Tibial artery (tissue), 4 donors: Measurements from ENCODE around the gene LYZL4.
A peak's percentile ranks its signal among the peaks of the same experiment; 100 is the strongest.

Source experiments
- DNase-seq, 2 donors: peaks; one replicate each; pipeline ENCODE4 v3.0.0-alpha.2; 2019
- H3K27ac ChIP-seq, 2 donors: fragments of 200-600 bp; sonication (generic) in 1 of 2; 1 replicate in 1 of 2; 2 replicates in 1 of 2; pipeline ENCODE4 v1.5.1; 2018 to 2019; ENCODE audit warnings: mild to moderate bottlenecking in 1 of 2
- H3K27me3 ChIP-seq, 2 donors: fragments of 200-600 bp; sonication (generic) in 1 of 2; one replicate each; pipeline versions ENCODE4 v1.5.1 to v1.6.0; 2016 to 2019
- H3K36me3 ChIP-seq, 3 donors: fragments of 200-600 bp; sonication (generic) in 2 of 3; one replicate each; pipeline ENCODE4 v1.5.1; 2016 to 2019; ENCODE audit warnings: mild to moderate bottlenecking in 2 of 3
- H3K4me1 ChIP-seq, 4 donors: fragments of 200-600 bp; sonication (generic) in 2 of 4; 1 replicate in 3 of 4; 2 replicates in 1 of 4; pipeline ENCODE4 v1.5.1; 2016 to 2019
- H3K4me3 ChIP-seq, 2 donors: fragments of 200-600 bp; sonication (generic) in 1 of 2; 1 replicate in 1 of 2; 2 replicates in 1 of 2; pipeline ENCODE4 v1.5.1; 2018 to 2019; ENCODE audit warnings: mild to moderate bottlenecking in 2 of 2
- H3K9me3 ChIP-seq, 3 donors: fragments of 200-600 bp; sonication (generic) in 1 of 3; one replicate each; pipeline ENCODE4 v1.5.1; 2016 to 2019
- CTCF ChIP-seq, 2 experiments: fragments of 200-600 bp in 1 of 2; fragments of 450-650 bp in 1 of 2; IDR thresholded peaks; one replicate each; pipeline ENCODE4 v1.5.1; 2017 to 2019; ENCODE audit warnings: antibody characterized with exemption in 2 of 2, mild to moderate bottlenecking in 1 of 2, moderate library complexity in 1 of 2
- intact Hi-C: fragments of 100-400 bp; cut with DNase I; formaldehyde crosslinking; loops from one replicate; pipeline ENCODE4 v1.15.0; 2023; ENCODE audit warnings: low total_unique reads

The LYZL4 gene

GRCh38 chr3:42410370-42411131 lies at the start of gene LYZL4:
Gene LYZL4, minus strand, starts transcription at chr3:42410610. Its CDS starts 3,359 bp downstream, at chr3:42407251.
- Histone ChIP-seq H3K27ac (no peak within 1 kb of the TSS), H3K4me3 (no peak within 1 kb of the TSS), H3K9me3 (no peaks in the 10 kb centered on the region), H3K27me3 (peaks cover 0 to 9% of the 10 kb centered on the region in 2 donors), H3K36me3 (no peaks in the 10 kb centered on the region), H3K4me1 (no peaks in the 10 kb centered on the region)
- DNase-seq, result no peak
- TF ChIP-seq CTCF (IDR thresholded peaks at IDR 0.05), result no peak
- intact Hi-C loops, result no loop called here

GRCh38 chr3:42459151-42459550 lies 48.7 kb upstream of the LYZL4 start:
- no peak for DNase-seq
- H3K9me3 ChIP-seq, result peaks cover 0 to under 1% (median 0%) of the 10 kb centered on the region in 3 donors
- no peak overlapping the region for H3K27ac ChIP-seq
- H3K36me3 ChIP-seq, result no peaks in the 10 kb centered on the region
- no peaks in the 10 kb centered on the region for H3K27me3 ChIP-seq
- intact Hi-C loops, result no loop called here
- no peak for TF ChIP-seq CTCF (IDR thresholded peaks at IDR 0.05)
- no peak overlapping the region for H3K4me3 ChIP-seq
- no peaks in the 10 kb centered on the region for H3K4me1 ChIP-seq

- no peak overlapping the region for H3K27ac ChIP-seq
- intact Hi-C loops, result no loop called here
- H3K4me3 ChIP-seq, result no peak overlapping the region
- peaks cover 0 to 8% (median 0%) of the 10 kb centered on the region in 3 donors for H3K9me3 ChIP-seq
- no peak for TF ChIP-seq CTCF (IDR thresholded peaks at IDR 0.05)
- H3K4me1 ChIP-seq, result peaks cover 0 to 11% (median 8%) of the 10 kb centered on the region in 4 donors
- H3K36me3 ChIP-seq, result no peaks in the 10 kb centered on the region
- no peak for DNase-seq
- H3K27me3 ChIP-seq, result no peaks in the 10 kb centered on the region
These were observed 45.8 kb upstream of the LYZL4 start for GRCh38 chr3:42456211-42456610.

GRCh38 chr3:42451546-42452230 lies 41.3 kb upstream of the LYZL4 start:
- Histone ChIP-seq H3K4me3 (no peak overlapping the region), H3K27ac (peak overlapping the region; percentile 58 to 72), H3K9me3 (peaks cover 0 to 8% (median 0%) of the 10 kb centered on the region in 3 donors), H3K4me1 (peaks cover 0 to 17% (median 10%) of the 10 kb centered on the region in 4 donors), H3K36me3 (no peaks in the 10 kb centered on the region), H3K27me3 (no peaks in the 10 kb centered on the region)
- TF ChIP-seq CTCF (IDR thresholded peaks at IDR 0.05), result no peak
- DNase-seq, result no peak
- intact Hi-C loops, result no loop called here

GRCh38 chr3:42451116-42451515 lies 40.7 kb upstream of the LYZL4 start:
- DNase-seq, result no peak
- H3K27me3 ChIP-seq, result no peaks in the 10 kb centered on the region
- H3K36me3 ChIP-seq, result no peaks in the 10 kb centered on the region
- TF ChIP-seq CTCF (IDR thresholded peaks at IDR 0.05), result no peak
- H3K4me1 ChIP-seq, result peaks cover 0 to 17% (median 10%) of the 10 kb centered on the region in 4 donors
- H3K4me3 ChIP-seq, result no peak overlapping the region
- intact Hi-C loops, result no loop called here
- H3K27ac ChIP-seq, result peak overlapping the region; percentile 58 to 72
- peaks cover 0 to 8% (median 0%) of the 10 kb centered on the region in 3 donors for H3K9me3 ChIP-seq
